Stimulated activated CD8-positive, alpha-beta memory T cell treated with anti-CD3 and anti-CD28 coated beads, Interleukin-4, amount 100 ng/mL, for 4 hours (primary cell): Measurements from ENCODE around the gene FGR.
A peak's percentile ranks its signal among the peaks of the same experiment; 100 is the strongest.

Experiments
- DNase-seq, 2 donors: peaks; one replicate each; pipeline ENCODE4 v3.0.0-alpha.2; 2020; ENCODE audit warnings: low read depth in 2 of 2, low spot score in 1 of 2

FGR gene

DNA sequence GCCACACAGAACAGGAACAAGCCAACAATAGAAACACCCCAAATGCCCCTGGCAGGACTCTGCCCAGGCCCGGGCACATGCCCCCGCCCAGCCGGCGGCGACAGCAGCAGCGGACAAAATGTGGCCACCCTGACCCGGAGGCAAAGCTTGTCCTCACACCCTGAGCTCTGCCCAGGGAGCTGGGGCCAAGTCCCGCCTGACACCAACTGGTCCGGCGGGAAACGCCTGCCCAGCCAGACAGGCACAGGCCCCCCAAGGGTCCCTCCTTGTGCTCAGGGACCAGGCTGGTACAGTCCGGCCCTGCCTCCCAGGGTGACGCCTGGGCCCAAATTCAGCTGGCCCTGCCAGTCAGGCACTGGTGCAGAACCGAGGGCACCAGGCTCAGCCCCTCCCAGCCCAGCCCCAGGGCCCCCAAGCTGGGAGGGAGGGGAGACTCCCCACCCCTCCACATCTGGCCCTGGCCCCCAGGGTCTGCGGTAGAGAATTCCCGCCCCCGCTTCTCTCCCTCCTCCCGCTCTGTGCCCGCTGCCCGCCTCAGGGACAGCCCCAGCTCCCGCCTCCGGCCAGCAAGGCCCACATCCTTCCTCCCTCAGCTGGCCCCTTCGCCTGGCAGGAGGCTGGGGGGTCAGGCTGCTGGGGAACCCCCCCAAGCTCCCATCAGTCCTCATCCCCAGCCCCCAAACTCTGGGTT is 33.1 kb downstream of the FGR start:
- no peak for DNase-seq

DNA sequence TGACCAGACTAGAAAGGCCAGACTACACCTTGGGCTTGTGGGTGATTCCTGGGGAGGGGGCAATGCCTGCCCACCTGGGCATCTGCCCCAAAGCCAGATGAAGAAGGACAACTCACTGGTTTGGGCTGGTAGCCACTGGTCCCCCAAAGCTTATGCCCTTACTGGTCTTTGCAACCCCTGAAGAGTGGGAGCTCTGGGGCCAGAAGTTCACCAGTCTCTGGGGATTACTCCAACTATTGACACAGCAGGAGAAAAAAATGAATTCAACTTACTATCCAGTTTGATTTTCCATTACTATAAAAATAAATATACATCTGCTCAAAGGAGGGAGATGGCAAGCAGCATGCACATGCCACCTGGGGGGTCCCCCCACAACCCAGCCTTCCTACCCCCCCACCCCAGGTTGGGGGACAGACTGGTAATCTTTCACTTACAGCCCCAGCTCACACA is 33.6 kb downstream of the FGR start:
- DNase-seq: no peak

DNA sequence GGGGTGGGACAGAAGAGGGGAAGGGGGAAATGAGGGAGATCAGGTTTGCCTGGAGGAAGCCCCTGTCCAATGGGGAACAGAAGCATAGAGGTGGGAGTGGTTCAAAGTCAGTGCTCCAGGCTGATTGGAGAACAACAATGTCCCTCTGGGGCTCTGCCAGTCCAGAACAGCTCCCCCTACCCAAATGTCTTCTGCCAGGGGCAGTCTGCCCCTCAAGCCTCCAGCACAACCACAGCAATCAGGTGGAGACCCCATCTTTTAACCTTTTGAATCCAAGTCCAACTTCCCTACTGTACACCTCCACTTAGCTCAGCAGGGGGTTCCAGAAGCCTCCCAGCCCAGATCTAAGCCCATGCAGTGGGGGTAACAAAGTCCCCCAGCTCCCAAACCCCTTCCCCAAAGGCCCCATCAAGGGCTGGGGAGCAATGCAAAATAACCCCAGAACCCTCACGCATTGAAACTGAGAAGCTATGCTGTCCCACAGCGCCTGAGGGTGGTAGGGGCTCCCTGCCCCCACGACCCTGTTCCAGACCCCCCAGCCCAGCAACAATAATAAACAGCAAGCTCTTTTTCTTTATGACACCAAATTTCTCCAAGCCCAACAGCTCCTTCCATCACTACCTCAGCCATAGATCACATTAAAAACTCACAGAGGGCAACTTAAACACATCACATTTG is 34.3 kb downstream of the FGR start:
- DNase-seq: no peak

DNA sequence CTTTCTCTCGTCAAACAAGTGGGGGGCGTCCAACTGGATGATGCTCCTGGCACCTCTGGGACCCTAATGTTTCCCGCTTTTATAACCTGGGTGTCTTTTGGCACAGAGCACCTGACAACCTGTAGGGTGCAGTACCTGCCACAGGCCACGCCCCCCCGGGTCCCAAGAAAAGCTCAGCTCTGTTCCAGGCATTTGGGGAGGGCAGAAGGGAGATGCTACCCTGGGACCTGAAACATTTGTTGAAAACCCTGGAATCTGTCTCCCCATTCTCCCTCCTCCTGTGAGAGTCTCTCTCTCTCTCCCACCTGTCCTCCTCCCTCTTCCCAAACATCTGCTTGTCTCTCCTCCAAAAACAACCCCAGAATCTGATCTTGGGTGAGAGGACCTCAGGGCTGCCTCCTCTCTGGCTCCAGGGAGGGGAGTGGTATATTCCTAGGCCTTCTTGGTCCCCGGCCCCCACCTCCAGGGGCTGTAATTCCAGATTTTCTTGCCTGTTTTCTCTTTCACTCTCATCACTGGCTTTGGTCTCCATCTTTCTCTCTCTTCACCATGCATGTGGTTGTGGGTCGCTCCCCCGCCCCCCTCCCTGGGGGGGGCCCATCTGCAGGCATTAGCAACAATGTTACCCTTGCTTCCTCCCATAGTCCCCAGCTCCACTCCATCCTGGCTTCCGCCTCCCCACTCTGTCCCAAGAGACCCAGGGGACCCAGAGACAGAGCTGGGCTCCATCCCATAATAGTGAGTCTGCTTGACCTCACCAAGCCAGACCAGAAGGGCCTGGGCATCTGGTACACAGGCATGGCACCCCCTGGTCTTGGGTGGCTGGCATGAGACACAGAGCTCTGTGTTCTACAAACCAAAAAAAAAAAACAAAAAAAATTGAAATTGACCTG is 35.1 kb downstream of the FGR start:
- no peak for DNase-seq

DNA sequence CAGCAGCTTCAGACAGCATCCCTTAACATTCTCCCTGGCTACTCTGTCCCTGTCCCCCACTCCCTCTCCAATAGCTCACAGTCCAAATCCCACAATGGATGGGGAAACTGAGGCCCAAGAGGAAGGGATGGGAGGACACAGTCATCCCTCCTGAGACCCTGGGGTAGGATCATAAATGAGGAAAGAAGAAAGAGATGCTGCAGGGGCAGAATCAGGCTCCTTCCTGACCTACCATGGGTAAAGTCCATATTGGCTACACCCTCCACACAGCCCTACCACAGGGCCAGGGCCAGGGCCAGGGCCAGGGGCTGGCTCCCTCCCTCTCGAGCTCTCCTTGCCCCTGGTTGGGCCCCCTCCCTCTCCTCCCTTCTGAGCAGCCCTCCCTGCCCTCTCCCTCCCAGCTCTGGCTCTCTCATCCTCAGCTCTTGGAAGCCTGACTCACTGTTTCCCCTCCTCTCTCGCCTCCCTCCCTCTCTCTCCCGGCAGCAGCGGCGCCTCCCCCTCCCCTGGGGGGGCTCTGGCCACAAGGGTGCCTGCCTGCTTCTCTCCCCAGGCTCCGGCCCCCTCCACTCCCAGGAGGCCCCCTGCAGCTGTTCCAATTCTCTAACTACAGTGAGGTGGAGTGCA is 36.0 kb downstream of the FGR start:
- peak in 1 of 2 donors; percentile 38 for DNase-seq

DNA sequence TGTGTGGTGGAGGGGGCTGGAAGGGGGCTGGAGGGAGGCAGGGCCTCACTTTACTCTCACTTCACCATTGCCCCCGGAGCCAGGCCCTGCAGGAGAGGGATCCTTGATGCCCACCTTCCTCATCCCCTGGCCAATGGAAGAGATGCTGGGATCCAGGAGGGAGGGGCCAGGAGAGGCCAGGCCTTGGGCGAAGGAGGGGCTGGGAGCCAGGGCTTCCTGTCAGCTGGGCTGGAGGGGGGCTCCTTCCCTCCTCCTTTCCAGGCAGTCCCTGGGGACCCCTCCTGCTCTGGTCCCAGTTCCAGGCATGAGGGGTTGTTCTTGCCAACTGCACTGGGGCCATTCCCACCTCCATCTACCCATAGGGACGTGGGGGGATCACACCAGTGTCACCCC is 36.7 kb downstream of the FGR start:
- no peak for DNase-seq

DNA sequence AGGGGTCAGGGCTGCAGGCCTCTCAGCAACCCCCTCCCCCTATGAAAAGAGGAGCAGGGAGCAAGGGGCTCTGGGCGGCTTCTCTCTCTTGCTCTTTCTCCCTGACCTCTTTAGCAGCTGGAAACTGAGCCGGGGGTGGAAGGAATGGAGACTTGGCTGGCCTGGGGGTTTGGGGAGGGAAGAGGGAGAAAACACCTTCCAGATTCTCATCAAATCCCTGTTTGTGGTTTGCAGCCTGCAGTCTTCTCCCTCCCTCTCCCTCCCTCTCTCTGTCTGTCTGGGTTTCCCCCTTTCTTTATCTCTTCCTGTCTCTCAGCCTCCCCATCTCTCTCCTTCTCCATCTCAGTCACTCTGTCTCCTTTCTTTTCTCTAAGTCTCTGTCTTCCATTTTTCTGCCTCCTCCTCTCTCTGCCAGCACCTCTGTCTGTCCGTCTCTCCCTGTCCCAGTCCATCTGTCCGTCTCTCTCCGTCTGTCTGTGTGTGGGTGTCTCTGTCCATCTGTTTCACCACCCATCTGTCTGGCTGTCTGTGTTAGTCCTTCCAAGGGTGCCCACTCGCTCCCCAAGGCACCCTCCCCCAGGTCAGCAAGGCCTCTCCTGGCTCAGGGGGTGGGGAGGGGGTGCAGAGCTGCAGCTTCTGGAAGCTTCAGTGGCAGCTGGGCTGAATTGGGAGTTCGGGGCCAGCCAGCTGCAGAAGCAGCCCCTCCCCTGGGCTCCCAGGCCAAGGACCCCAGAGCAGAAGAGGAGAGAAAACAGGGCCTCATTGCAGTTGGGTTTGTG is 37.3 kb downstream of the FGR start:
- no peak for DNase-seq

DNA sequence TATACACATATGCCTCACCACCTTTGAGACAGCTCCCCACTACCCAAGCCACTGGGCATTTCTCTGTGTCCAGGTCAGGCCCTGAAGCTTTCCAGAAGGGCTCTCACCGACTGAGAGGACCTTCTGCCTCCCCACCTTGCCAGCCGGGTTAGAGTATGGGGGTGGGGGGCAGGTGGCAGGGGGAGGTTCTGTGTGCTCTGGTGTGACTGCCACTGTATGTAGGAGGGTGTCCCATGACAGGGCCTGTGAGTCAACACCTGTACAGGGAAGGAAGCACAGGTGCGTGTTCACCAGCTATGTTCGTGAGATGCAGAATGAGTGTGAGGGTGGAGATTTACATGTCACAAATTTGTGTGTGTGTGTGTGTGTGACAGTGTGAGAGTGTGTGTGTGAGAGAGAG is 38.0 kb downstream of the FGR start:
- no peak for DNase-seq

DNA sequence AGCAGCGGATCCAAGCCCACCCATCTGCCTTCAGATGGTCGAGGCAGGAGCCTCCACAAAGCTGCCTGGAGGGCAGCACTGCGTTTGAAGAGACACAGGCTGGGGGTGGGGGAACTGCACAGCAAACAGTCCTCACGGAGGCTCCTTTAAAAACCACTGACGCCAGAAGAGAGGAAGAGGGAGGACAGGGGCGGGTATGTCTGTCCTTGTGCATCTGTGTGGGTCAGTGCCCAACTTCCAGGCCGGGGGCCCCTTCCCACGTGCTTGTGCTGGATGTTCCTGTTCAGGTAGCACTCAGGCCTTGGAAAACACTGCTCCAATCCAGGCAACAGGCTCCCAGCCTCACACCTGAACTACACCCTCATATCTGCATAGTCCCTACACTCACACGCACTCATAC is 38.7 kb downstream of the FGR start:
- no peak for DNase-seq

DNA sequence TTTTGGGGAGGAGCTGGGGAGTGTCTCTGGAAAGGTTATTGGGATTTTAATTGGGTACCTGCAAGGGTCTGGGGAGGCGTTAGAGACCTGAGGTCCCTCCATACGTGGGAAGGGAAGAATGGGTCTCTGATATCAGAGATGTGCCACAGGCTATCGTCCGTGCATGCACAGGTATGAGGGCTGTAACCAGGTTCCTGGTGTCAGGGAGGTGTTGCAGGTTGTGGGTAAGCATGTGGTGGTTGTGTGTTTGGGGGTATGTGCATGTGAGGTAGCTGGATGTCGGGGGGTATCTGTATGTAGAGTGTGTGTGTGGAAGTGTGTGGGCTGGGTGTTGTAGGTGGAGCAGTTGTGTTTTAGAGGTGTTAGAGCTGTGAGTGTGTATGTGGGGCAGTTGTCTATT is 39.4 kb downstream of the FGR start:
- no peak for DNase-seq

DNA sequence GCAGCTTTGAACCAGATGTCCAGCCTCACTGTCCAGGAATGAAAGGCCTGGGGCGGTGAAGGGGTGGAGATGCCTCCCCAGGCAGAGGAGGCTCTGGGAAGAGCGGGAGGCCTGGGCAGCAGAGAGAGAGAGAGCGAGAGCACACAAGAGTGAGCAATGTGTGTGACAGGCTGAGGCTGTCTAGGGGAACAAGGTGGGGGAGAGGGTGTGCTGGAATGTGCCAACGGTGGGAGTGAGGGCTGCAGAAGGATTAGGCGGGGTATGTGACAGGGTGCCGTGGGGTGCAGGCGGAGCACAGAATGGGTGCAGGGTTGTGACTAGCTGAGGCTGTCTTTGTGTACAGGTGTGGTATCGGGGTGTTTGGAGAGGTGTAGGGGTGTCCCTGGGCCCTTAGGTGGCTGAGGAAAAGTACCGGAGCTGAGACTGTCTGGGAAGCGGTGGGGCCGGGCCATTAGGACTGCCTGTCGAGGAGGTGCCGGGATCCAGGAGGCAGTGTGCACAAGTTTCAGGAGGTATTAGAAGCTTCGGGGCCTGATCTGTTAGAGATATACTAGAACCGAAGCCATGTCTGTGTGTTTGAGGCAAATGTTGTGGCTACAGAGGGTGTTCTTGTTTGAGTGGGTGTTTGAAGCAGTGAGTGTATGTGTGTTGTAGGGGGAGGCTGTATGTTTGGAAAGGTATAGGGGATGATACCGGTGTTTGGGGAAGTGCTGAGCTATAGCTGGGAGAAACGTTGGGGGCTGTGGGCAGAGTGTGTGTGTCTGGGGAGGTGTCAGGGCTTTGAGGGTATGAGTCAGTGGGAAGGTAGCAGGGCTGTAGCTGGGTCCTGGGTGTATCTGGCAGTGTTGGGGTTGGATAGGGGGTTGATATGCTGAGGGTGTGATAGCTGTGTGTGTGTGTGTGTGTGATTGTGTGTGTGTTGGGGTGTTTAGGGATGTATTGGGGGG is 40.1 kb downstream of the FGR start:
- no peak for DNase-seq

DNA sequence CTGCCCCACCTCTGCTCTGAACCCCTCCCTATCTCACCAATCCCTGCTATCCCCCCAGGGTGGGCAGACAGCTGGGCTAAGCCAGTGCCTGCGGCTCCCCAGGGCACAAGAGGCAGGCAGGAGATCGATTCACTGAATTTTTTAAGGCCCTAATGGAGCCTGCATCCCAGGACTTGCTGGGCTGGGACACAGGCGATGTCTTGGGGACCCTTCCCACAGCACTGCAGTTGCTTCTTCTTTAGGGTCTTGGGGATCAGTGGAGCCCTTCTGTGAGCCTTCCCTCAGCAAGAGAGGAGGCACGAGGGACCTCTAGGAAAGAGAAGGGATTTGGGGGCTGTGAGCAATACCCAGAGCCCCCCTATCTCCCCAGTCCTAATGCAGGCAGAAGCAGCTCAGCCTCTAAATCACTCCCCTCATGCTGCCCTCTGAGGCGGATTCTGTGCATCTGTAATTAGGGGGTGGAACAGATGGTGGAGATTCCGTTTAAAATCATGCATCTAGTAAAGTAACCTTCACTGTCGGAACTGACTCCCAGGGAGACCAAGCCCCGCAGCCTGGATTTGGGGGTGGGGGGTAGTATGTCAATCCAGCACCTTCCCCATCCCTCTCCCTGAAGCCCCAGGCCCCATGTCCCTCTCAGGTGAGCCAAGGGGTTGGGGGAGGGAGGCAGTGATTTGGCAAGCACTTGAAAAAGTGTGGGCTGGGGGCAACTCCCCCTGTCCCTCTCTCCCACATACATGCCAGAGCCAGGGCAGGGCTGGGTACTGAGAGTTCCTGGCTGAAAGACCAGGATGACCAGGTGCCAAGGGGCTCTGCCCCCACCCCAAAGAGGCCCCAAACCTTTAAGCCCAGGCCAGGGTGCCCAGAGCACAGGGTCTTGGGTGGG is 41.1 kb downstream of the FGR start:
- no peak for DNase-seq

DNA sequence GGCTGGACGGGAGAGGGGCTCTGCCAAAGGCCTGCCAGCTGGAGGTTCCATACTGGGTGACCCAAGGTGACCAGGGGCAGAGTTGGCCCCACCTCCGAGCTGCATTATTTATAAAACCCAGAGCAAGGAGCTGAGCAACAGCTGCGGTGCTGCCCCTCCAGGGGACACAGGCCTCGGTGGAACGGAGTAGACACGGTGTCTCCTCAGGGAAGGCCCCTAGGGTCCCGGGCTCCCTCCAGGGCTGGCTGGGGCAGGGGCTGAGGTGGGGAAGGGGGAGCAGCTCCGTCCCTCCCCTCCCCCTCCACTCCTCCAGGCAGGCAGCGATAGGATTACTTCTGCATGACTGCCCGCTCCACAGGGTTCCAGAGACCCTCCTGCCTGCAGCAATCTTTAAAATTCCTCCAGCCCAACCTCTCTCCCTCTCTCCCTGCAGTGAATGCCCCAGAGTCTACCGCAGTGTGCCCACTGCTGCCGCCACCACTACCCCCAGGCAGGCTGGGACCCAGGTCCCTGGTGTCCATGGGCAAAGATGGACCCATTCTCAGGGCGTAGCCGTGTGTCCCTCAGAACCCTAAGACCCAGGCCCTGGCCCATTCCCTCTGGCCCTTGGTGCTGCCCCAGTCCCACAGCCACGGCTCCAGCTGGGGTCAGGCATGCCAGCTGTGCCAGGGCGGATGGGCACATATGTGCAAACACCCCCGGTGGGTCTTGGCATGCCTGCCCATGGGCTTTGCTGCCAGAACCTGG is 41.9 kb downstream of the FGR start:
- no peak for DNase-seq

DNA sequence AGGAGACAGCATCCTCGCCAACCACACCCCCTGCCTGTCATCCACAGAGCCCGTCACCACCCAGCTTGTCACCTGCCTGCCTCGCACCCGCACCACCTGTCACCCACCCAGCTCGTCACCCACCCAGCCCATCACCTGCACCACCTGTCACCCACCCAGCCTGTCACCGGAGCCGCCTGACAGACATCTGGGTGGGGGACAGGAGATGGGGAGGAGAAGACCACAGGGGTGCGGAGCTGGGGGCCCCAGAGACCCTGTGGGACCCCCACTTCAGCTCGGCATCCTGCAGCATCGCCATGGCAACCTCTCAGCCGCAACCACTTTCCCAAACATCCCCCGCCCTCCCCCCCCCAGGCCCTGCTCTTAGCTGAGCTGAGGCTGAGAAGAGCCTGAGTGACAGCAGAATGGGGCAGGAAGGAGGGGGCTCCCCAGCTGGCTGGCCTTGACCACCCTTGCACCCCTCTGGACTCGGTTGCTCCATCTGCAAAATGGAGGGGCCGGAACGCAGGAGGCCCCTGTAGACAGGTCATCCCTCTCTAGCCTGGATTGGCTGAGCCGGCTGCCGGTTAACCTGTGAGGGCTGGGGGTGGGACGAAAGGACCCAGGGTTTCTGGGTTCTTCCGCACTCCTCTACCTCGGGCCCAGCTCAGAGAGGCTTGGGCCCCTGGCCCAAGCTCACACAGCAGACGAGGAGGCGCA is 42.6 kb downstream of the FGR start:
- DNase-seq: no peak

DNA sequence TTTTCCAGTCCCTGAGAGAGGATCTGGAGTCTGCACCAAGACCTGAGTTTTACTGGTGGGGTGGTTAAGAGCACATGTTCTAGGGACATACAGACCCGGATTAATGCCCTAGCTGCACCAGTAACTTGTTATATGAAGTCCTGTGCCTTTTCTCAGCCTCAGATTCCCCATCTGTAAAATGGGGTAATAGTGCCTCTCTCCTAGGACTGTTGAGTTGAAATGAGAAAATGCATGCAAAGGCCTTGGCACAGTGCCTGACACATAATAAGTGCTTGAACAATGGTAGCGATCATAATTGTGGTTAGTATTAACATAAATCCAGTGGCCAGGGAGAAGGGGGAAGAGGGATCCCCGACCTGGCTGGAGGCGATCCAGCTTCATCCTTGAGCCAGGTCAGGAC is 43.4 kb downstream of the FGR start:
- DNase-seq: no peak

DNA sequence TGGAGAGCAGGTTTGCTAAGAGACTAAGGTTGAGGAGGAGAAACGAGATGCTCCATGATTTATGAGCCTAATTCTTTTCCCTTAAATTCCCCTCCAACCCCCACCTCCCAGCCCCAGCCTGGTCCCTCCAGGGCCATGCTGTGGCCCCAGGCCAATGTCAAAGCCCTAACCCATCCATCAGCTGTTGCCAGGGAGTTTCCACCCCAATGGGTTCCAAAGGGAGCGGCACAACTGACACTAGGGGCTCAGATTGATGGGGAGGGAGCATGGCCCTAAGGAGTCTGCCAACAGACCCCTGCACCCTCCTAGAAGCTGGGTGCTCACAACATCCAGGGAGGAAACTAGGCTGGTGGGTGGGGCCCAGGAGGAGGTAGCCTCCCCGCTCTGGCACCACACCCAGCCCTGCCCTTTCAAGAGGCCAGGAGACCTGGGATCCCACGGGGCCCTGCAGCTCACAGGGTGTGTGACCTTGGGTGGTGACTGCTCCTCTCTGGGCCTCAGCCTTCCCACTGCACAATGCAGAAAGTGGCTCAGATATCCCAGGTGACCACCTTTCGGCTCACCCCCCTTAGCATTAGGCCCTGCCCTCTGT is 44.0 kb downstream of the FGR start:
- DNase-seq: no peak

DNA sequence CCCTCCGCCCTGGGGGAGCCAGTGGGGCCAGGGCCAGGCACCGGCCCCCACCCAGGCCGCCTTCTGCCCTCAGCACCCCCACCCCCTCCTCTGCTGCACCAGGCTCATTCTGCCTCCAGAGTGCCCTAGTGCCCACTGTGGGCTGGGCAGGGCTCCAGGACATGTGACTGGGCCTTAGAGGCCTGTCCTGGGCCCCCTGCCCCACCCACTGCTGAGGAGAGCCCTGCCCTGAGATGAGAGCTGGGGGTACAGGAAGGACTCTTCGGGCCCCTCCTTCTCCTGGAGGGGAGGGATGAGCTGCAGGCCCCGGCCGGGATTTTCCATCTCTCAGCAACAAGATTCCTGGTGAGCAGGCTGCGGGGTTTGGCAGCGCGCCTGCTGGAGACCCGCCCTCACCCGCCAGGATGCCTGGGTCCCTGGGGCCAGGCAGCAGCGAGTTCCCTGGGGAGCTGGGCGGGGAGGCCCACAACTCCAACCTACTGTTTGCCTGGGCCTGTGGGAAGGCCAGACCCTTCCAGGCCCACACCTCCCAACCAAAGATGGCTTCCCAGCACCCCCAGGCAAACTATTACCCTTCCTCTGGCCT is 45.1 kb downstream of the FGR start:
- no peak for DNase-seq
